Body of pancreas (tissue), 4 donors: ENCODE measurements around the gene TAF13. TPM values are rescaled to one million over a fixed set of nuclear protein-coding genes. Genes with fewer than 3 reads are reported as not detected.

Experiments
- ATAC-seq: fragments of 150-250 bp; one replicate; pipeline ENCODE4 v1.9.1; 2016
- DNase-seq, 4 donors: peaks; one replicate each; pipeline ENCODE4 v3.0.0-alpha.2; 2019
- H3K27ac ChIP-seq, 4 donors: fragments of 200-600 bp; sonication (generic); 1 replicate in 3 of 4; 2 replicates in 1 of 4; pipeline versions ENCODE4 v1.5.1 to v1.6.1; 2016 to 2019; ENCODE audit warnings: mild to moderate bottlenecking in 1 of 4, mixed read lengths in 1 of 4, moderate library complexity in 1 of 4
- H3K27me3 ChIP-seq, 2 donors: fragments of 200-600 bp; sonication (generic); one replicate each; pipeline ENCODE4 v1.6.0; 2016; ENCODE audit warnings: mild to moderate bottlenecking in 1 of 2
- H3K36me3 ChIP-seq, 2 donors: fragments of 200-600 bp; sonication (generic); replicated peaks in 1 of 2; 2 replicates each; pipeline ENCODE4 v1.5.1; 2016; ENCODE audit warnings: low read depth in 2 of 2; ENCODE audit not compliant: insufficient read depth in 1 of 2
- H3K4me1 ChIP-seq: fragments of 200-600 bp; sonication (generic); one replicate; pipeline ENCODE4 v1.6.0; 2016
- H3K4me3 ChIP-seq, 2 donors: fragments of 200-600 bp; sonication (generic); 1 replicate in 1 of 2; 2 replicates in 1 of 2; pipeline ENCODE4 v1.5.1; 2016 to 2019
- H3K9me3 ChIP-seq, 3 donors: fragments of 200-600 bp; sonication (generic); 1 replicate in 2 of 3; 2 replicates in 1 of 3; pipeline ENCODE4 v1.5.1; 2016
- CTCF ChIP-seq, 7 experiments: fragments of 450-650 bp in 4 of 7; fragments of 200-600 bp in 3 of 7; sonication (generic) in 3 of 7; IDR thresholded peaks; one replicate each; pipeline ENCODE4 v1.5.1; 2016 to 2019; ENCODE audit warnings: antibody characterized with exemption in 7 of 7
- POLR2A ChIP-seq, 3 donors: fragments of 450-650 bp; IDR thresholded peaks; one replicate each; pipeline ENCODE4 v1.6.1; 2016; ENCODE audit warnings: antibody characterized with exemption in 3 of 3, mild to moderate bottlenecking in 2 of 3
- WGBS, 2 donors: methylation state at CpG; one replicate each; pipeline ENCODE4 v1.1.5; 2017; 5-methylcytosine and 5-hydroxymethylcytosine counted together
- intact Hi-C: fragments of 100-400 bp; cut with DNase I; formaldehyde crosslinking; loops from one replicate; pipeline ENCODE4 v1.15.1; 2023
- total RNA-seq, 2 donors: library from RNA; depleted of rRNA; stranded (reverse); fragments of >200 nt; gene quantifications; one replicate each; pipeline ENCODE4 v1.1.0, GENCODE V29; 2016

TAF13 gene
- total RNA-seq, 2 donors from 2014 or later, result 5.9 to 18.4 TPM

- Histone ChIP-seq H3K27me3 (no peaks in the 10 kb centered on the region), H3K4me1 (peaks cover 13% of the 10 kb centered on the region), H3K9me3 (no peaks in the 10 kb centered on the region), H3K27ac (no peak overlapping the region), H3K36me3 (no peaks in the 10 kb centered on the region), H3K4me3 (no peak overlapping the region)
- intact Hi-C loops, result no loop called here
- TF ChIP-seq CTCF (IDR thresholded peaks at IDR 0.05) (no peak), POLR2A (IDR thresholded peaks at IDR 0.05) (no peak)
- DNase-seq (no peak), ATAC-seq (no peak)
- 87 to 92% methylated on average over 2 of the region's 2 CpGs for WGBS, 2 donors
These were observed 3.4 kb upstream of the TAF13 start for GRCh38 chr1:109079240-109079622.

- Histone ChIP-seq H3K9me3 (no peaks in the 10 kb centered on the region), H3K27me3 (no peaks in the 10 kb centered on the region), H3K36me3 (no peaks in the 10 kb centered on the region), H3K27ac (no peak overlapping the region), H3K4me3 (no peak overlapping the region), H3K4me1 (peaks cover 13% of the 10 kb centered on the region)
- WGBS, 2 donors, result 60 to 67% methylated on average over 1 of the region's 1 CpG
- DNase-seq (no peak), ATAC-seq (no peak)
- TF ChIP-seq CTCF (IDR thresholded peaks at IDR 0.05), result no peak
- TF ChIP-seq POLR2A (IDR thresholded peaks at IDR 0.05), result no peak
- intact Hi-C loops, result no loop called here
These were observed 2.5 kb upstream of the TAF13 start for GRCh38 chr1:109078317-109078716.

GRCh38 chr1:109069294-109069693 is 6.5 kb downstream of the TAF13 start:
- H3K36me3 ChIP-seq, result peaks cover 0 to 6% of the 10 kb centered on the region in 2 donors
- TF ChIP-seq POLR2A (IDR thresholded peaks at IDR 0.05) (no peak), CTCF (IDR thresholded peaks at IDR 0.05) (no peak)
- no peak overlapping the region for H3K27ac ChIP-seq
- no peak overlapping the region for H3K4me3 ChIP-seq
- H3K4me1 ChIP-seq, result no peaks in the 10 kb centered on the region
- DNase-seq, result no peak
- 67 to 77% methylated on average over 1 of the region's 1 CpG for WGBS, 2 donors
- intact Hi-C loops, result no loop called here
- no peaks in the 10 kb centered on the region for H3K9me3 ChIP-seq
- H3K27me3 ChIP-seq, result no peaks in the 10 kb centered on the region
- no peak for ATAC-seq

- Histone ChIP-seq H3K36me3 (peaks cover 0 to 7% of the 10 kb centered on the region in 2 donors), H3K27me3 (no peaks in the 10 kb centered on the region), H3K4me1 (no peaks in the 10 kb centered on the region), H3K27ac (no peak overlapping the region), H3K4me3 (no peak overlapping the region), H3K9me3 (no peaks in the 10 kb centered on the region)
- intact Hi-C loops, result no loop called here
- 73 to 93% methylated on average over 7 to 8 of the region's 8 CpGs for WGBS, 2 donors
- TF ChIP-seq POLR2A (IDR thresholded peaks at IDR 0.05), result no peak
- TF ChIP-seq CTCF (IDR thresholded peaks at IDR 0.05), result no peak
- ATAC-seq, result no peak
- no peak for DNase-seq
These were observed 7.9 kb downstream of the TAF13 start for GRCh38 chr1:109067883-109068282.

GRCh38 chr1:109065137-109065536 is 10.7 kb downstream of the TAF13 start:
- DNase-seq (no peak), ATAC-seq (no peak)
- intact Hi-C loops, result no loop called here
- no peaks in the 10 kb centered on the region for H3K9me3 ChIP-seq
- H3K4me1 ChIP-seq, result peaks cover 4% of the 10 kb centered on the region
- peaks cover 0 to 7% of the 10 kb centered on the region in 2 donors for H3K36me3 ChIP-seq
- no peak overlapping the region for H3K4me3 ChIP-seq
- TF ChIP-seq POLR2A (IDR thresholded peaks at IDR 0.05), result no peak
- TF ChIP-seq CTCF (IDR thresholded peaks at IDR 0.05), result no peak
- H3K27ac ChIP-seq, result no peak overlapping the region
- WGBS, 2 donors, result 89 to 92% methylated on average over 3 of the region's 3 CpGs
- H3K27me3 ChIP-seq, result no peaks in the 10 kb centered on the region
